Stomach smooth muscle (tissue), 2 donors: Measurements from ENCODE around the gene RFXANK.
A peak's percentile ranks its signal among the peaks of the same experiment; 100 is the strongest.
"Not testable (repeated sequence)": the region's sequence is repeated elsewhere in the genome, so short reads cannot be mapped to it uniquely, and the experiment has no call there.

ENCODE experiments used
- H3K27ac ChIP-seq: one replicate; pipeline ENCODE4 v1.7.0; 2013; ENCODE audit warnings: mild to moderate bottlenecking, low read length, inconsistent platforms
- H3K27me3 ChIP-seq, 2 donors: one replicate each; pipeline ENCODE4 v1.7.0; 2013; ENCODE audit warnings: low read length in 2 of 2; ENCODE audit not compliant: insufficient read depth in 2 of 2, control insufficient read depth in 1 of 2
- H3K36me3 ChIP-seq, 2 donors: one replicate each; pipeline ENCODE4 v1.7.0; 2013; ENCODE audit warnings: low read length in 2 of 2; ENCODE audit not compliant: control insufficient read depth in 2 of 2, insufficient read depth in 2 of 2
- H3K4me1 ChIP-seq: one replicate; pipeline ENCODE4 v1.7.0; 2013; ENCODE audit warnings: low read length; ENCODE audit not compliant: control insufficient read depth, insufficient read depth
- H3K4me3 ChIP-seq, 2 donors: one replicate each; pipeline ENCODE4 v1.7.0; 2013; ENCODE audit warnings: low read length in 2 of 2
- H3K9ac ChIP-seq, 2 donors: one replicate each; pipeline ENCODE4 v1.7.0; 2013; ENCODE audit warnings: low read length in 2 of 2, mild to moderate bottlenecking in 1 of 2
- H3K9me3 ChIP-seq, 2 donors: one replicate each; pipeline ENCODE4 v1.7.0; 2013; ENCODE audit warnings: low read length in 2 of 2; ENCODE audit not compliant: control insufficient read depth in 2 of 2
- donor health status: healthy.
- donor health status: Pancreatic carcinoma.

RFXANK gene, protein sequence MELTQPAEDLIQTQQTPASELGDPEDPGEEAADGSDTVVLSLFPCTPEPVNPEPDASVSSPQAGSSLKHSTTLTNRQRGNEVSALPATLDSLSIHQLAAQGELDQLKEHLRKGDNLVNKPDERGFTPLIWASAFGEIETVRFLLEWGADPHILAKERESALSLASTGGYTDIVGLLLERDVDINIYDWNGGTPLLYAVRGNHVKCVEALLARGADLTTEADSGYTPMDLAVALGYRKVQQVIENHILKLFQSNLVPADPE

DNA sequence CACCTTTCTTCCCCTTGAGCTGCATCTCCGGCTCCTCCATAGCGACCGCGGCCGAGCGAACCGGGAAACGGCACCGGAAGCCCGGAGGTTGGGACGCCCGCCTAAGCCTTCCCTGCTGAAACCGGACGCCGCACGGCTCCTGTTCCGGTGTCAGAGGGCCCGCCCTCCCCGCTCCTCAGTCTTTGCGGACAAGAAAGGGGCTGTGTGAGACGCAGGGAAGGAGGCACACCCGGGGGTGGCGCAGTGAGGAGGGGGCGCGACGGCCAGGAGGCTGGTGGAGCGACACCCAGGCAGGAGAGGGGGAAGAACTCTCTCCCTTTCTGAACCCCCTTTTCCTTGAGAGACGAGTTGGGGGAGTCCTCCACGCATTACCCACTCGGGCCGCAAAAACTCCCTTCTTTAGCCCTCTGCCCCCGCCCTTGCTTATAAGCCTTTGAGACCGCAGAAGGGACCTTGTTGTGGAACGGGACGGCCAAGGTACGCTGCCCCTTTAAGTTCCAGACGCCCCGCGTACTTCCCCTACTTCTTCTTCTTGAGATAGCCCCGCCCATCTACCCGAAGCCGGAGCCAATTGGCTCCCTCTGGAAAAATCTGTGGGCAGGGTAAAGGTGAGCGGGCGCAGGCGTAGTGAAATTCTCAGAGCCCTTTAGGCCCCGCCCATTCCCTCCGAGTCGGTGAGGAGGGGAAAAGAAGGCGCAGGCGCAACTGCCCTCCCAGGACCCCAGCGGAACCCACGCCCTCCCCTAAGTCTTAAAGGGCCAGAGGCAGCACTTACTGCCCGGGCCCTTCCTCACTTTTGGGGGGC, at the start of gene RFXANK, which contains the start of gene BORCS8:
Gene RFXANK (plus strand): TSS at position 181 of the 805 bp plus-strand sequence. CDS start 1,689 bp downstream, outside the sequence.
Gene BORCS8 (minus strand): TSS at position 75 of the 805 bp plus-strand sequence. CDS start 35 bp downstream, at position 40.
- Histone ChIP-seq H3K9me3 (no peaks in the 10 kb centered on the region), H3K4me1 (peaks cover 35% of the 10 kb centered on the region), H3K36me3 (peaks cover 6 to 7% of the 10 kb centered on the region in 2 donors), H3K27ac (peak within 1 kb of the TSS; percentile 99), H3K9ac (peak within 1 kb of the TSS; percentile 99 to 100), H3K27me3 (no peaks in the 10 kb centered on the region), H3K4me3 (peak within 1 kb of the TSS; percentile 98 to 99)

DNA sequence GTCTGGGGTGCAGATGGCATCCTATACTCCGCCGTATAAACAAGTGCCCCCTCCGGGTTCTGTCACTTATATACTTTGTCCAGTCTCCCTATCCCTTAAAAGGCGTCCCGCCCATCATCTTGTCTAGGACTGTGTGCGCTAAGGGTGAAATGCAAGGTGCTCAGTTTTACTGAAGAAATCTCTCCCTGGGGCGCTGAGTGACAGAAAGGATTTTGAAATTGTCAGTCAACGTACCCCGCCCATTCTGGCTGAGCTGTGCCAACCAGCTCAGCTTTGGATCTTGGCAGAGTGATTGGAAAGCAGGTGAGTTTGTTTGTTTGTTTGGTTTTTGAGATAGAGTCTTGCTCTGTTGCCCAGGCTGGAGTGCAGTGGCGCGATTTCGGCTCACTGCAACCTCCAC, 49.7 kb upstream of the RFXANK start:
- Histone ChIP-seq H3K27ac (no peak overlapping the region), H3K36me3 (no peaks in the 10 kb centered on the region), H3K4me1 (peaks cover 14% of the 10 kb centered on the region), H3K27me3 (no peaks in the 10 kb centered on the region), H3K9me3 (no peaks in the 10 kb centered on the region), H3K9ac (no peak overlapping the region), H3K4me3 (no peak overlapping the region)

- no peak overlapping the region for H3K4me3 ChIP-seq
- H3K36me3 ChIP-seq = peaks cover 5 to 7% of the 10 kb centered on the region in 2 donors
- H3K27me3 ChIP-seq = no peaks in the 10 kb centered on the region
- peaks cover 6% of the 10 kb centered on the region for H3K4me1 ChIP-seq
- H3K27ac ChIP-seq = no peak overlapping the region
- H3K9me3 ChIP-seq = no peaks in the 10 kb centered on the region
- H3K9ac ChIP-seq = no peak overlapping the region
Observed at GRCh38 chr19:19145281-19145680, 46.8 kb upstream of the RFXANK start.

DNA sequence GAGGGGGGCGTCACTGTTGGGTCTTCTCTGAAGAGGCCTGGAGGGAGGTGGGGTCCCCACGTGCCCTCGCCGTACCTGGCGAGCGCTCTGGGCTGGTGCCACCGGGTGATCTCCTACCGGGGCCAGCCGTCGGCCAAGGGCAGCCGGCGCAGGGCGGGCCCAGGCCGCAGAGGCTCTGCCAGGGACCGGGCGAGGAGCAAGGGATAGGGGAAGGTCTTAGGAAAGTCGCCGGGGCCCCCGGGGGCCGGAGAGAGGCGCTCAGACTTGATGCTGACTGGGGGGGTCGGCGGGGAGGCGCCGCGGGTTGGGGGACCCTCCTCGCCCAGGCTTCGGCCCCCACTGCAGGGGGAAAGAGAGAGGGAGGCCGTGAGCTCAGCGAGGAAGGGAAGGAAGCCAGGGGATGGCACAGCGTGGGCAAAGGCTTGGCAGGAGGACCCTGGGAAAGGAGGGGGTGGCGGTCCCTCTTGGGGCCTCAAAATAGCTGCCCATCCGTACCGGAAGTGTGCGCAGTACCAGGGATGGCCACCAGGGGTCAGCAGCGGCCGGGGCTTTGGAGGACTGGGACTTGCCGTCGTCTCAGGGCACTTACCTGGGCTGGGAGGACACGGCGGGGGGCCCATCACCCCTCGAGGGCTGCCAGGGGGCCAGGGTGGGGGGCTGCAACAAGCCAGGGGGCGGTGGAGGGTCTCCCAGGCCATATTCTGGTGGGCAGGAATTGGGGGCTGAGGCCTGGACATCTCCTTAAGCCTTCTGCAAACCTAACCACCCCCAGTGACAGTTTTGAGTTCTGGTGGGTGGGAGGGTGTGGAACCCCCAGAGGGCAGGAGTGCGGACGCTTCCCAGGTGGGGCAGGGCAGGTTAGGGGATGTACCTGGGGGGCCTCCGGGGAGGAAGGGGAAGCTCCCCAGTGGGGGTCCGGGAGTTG, 46.1 kb upstream of the RFXANK start:
- peaks cover 5 to 10% of the 10 kb centered on the region in 2 donors for H3K36me3 ChIP-seq
- no peaks in the 10 kb centered on the region for H3K27me3 ChIP-seq
- H3K4me1 ChIP-seq = peaks cover 6% of the 10 kb centered on the region
- H3K27ac ChIP-seq = no peak overlapping the region
- no peaks in the 10 kb centered on the region for H3K9me3 ChIP-seq
- no peak overlapping the region for H3K9ac ChIP-seq
- peak overlapping the region in 1 of 2 donors; percentile 57 for H3K4me3 ChIP-seq

GRCh38 chr19:19146865-19147264, 45.2 kb upstream of the RFXANK start:
- Histone ChIP-seq H3K36me3 (peaks cover 5 to 10% of the 10 kb centered on the region in 2 donors), H3K4me3 (no peak overlapping the region), H3K27ac (no peak overlapping the region), H3K4me1 (peaks cover 6% of the 10 kb centered on the region), H3K9me3 (no peaks in the 10 kb centered on the region), H3K27me3 (no peaks in the 10 kb centered on the region), H3K9ac (no peak overlapping the region)

- no peak overlapping the region for H3K27ac ChIP-seq
- no peak overlapping the region for H3K9ac ChIP-seq
- H3K4me3 ChIP-seq = no peak overlapping the region
- H3K4me1 ChIP-seq = peaks cover 6% of the 10 kb centered on the region
- no peaks in the 10 kb centered on the region for H3K27me3 ChIP-seq
- no peaks in the 10 kb centered on the region for H3K9me3 ChIP-seq
- H3K36me3 ChIP-seq = peaks cover 5 to 10% of the 10 kb centered on the region in 2 donors
Observed at GRCh38 chr19:19147344-19147743, 44.7 kb upstream of the RFXANK start.

DNA sequence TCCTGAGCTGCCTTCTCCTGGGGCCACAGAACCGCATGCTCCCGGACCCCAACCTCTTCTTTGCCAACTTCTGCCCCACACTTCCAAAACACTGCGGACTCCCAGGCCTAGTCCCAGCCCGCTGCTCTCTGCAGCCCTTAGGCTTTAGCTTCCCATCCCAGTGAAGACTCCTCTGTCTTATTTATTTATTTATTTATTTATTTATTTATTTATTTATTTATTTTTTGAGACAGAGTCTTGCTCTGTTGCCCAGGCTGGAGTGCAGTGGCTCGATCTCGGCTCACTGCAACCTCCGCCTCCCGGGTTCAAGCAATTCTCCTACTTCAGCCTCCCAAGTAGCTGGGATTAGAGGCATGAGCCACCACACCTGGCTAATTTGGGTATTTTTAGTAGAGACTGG, 43.6 kb upstream of the RFXANK start:
- not testable (repeated sequence) for H3K27ac ChIP-seq, H3K27me3 ChIP-seq, H3K9ac ChIP-seq, H3K36me3 ChIP-seq, H3K4me3 ChIP-seq, H3K4me1 ChIP-seq, H3K9me3 ChIP-seq

DNA sequence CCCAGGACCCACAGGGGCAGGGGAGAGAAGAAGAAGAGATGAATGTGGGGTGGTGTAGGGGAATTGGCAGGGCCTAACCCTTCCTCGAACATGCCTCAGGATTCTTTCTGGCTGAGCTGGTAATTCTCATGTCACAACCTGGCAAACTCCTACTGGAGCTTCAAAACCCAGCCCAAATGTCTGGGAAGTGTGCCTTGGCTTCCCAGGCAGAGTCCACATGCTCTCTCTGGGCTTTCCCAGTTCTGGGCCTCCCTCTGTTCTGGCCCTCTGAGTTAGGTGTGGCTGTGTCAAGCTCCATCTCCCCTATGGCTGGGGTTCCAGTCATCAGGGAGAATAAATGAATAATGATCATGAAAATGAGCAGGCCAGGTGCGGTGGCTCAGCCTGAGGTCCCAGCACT, 42.6 kb upstream of the RFXANK start:
- peaks cover 5 to 10% of the 10 kb centered on the region in 2 donors for H3K36me3 ChIP-seq
- no peak overlapping the region for H3K4me3 ChIP-seq
- no peak overlapping the region for H3K9ac ChIP-seq
- H3K27ac ChIP-seq = no peak overlapping the region
- no peaks in the 10 kb centered on the region for H3K27me3 ChIP-seq
- H3K4me1 ChIP-seq = peaks cover 6% of the 10 kb centered on the region
- no peaks in the 10 kb centered on the region for H3K9me3 ChIP-seq

- H3K27me3 ChIP-seq = no peaks in the 10 kb centered on the region
- H3K9ac ChIP-seq = no peak overlapping the region
- H3K4me1 ChIP-seq = no peaks in the 10 kb centered on the region
- no peak overlapping the region for H3K27ac ChIP-seq
- H3K9me3 ChIP-seq = no peaks in the 10 kb centered on the region
- H3K4me3 ChIP-seq = no peak overlapping the region
- H3K36me3 ChIP-seq = peaks cover 5 to 10% of the 10 kb centered on the region in 2 donors
Observed at GRCh38 chr19:19151418-19151817, 40.6 kb upstream of the RFXANK start.

DNA sequence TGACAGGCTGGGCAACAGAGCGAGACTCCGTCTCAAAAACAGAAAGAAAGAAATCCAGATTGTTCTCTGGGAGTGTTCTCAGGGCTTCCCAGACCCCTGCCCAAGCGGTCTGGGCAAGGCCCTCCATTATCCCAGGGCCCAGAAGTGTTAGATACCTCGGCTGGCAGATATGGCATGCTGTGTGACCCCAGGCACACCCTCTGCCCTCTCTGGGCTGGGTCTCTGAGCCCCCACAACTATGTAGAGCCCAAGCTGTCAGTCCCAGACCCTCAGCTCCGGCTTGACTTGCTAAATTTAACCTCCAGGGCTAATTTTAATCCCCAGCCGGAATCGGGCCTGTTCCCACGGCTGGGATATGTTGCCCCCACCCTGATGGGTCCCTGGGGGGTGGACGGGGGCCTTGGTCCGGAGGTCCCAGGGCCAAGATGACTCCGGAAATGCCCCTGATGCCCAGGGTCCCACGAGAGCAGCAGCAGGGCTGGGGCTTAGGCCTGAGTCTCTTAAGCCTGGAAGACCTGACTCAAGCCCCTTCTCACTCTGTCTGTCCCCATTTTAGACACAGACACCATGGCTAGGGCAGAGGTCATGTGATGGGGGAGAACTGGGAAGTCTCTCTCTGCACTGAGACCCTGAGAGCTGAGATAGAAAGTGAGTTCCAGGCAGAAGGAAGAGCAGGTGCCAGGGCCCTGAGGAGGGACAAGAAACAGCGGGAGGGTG, 39.2 kb upstream of the RFXANK start:
- Histone ChIP-seq H3K27ac (no peak overlapping the region), H3K9me3 (no peaks in the 10 kb centered on the region), H3K4me3 (no peak overlapping the region), H3K27me3 (no peaks in the 10 kb centered on the region), H3K36me3 (peaks cover 5 to 7% of the 10 kb centered on the region in 2 donors), H3K4me1 (no peaks in the 10 kb centered on the region), H3K9ac (no peak overlapping the region)
